Panc1 (cell line): ENCODE measurements around the gene PABPN1.

Experiments
- CTCF ChIP-seq: fragments of 450-650 bp; IDR thresholded peaks from 2 replicates; pipeline ENCODE4 v1.5.1; 2017; ENCODE audit warnings: mild to moderate bottlenecking
- POLR2AphosphoS5 ChIP-seq: IDR thresholded peaks from 2 replicates; pipeline ENCODE4 v1.6.1; 2012; ENCODE audit warnings: mild to moderate bottlenecking, low read depth, low read length, moderate library complexity
- SIN3A ChIP-seq: IDR thresholded peaks from 2 replicates; pipeline ENCODE4 v1.6.1; 2012; ENCODE audit warnings: low read depth, mild to moderate bottlenecking, low read length, moderate library complexity, borderline replicate concordance; ENCODE audit not compliant: insufficient read depth
- TCF7L2 ChIP-seq: IDR thresholded peaks from 2 replicates; pipeline ENCODE4 v1.6.1; 2011; ENCODE audit warnings: mild to moderate bottlenecking, low read depth, low read length, inconsistent platforms
- TF ChIP-seq, protein P1 (sequence below), 2 experiments: IDR thresholded peaks; 2 replicates each; pipeline ENCODE4 v1.6.1; 2011 to 2012; ENCODE audit warnings: low read depth in 2 of 2, control low read depth in 1 of 2, low read length in 1 of 2, mild to moderate bottlenecking in 1 of 2, moderate library complexity in 1 of 2; ENCODE audit not compliant: insufficient read depth in 1 of 2

- TF ChIP-seq SIN3A (no peak), CTCF (peak; percentile 80), POLR2AphosphoS5 (no peak), TCF7L2 (no peak)
- TF ChIP-seq, protein P1, sequence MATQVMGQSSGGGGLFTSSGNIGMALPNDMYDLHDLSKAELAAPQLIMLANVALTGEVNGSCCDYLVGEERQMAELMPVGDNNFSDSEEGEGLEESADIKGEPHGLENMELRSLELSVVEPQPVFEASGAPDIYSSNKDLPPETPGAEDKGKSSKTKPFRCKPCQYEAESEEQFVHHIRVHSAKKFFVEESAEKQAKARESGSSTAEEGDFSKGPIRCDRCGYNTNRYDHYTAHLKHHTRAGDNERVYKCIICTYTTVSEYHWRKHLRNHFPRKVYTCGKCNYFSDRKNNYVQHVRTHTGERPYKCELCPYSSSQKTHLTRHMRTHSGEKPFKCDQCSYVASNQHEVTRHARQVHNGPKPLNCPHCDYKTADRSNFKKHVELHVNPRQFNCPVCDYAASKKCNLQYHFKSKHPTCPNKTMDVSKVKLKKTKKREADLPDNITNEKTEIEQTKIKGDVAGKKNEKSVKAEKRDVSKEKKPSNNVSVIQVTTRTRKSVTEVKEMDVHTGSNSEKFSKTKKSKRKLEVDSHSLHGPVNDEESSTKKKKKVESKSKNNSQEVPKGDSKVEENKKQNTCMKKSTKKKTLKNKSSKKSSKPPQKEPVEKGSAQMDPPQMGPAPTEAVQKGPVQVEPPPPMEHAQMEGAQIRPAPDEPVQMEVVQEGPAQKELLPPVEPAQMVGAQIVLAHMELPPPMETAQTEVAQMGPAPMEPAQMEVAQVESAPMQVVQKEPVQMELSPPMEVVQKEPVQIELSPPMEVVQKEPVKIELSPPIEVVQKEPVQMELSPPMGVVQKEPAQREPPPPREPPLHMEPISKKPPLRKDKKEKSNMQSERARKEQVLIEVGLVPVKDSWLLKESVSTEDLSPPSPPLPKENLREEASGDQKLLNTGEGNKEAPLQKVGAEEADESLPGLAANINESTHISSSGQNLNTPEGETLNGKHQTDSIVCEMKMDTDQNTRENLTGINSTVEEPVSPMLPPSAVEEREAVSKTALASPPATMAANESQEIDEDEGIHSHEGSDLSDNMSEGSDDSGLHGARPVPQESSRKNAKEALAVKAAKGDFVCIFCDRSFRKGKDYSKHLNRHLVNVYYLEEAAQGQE (IDR thresholded peaks at IDR 0.05; ENCODE audit: insufficient read depth in 1 of 2, low read depth in 2 of 2, low read length in 1 of 2): no peak
Measured at GRCh38 chr14:23327947-23328744, 6.9 kb downstream of the PABPN1 start.
